H1 (cell line): ENCODE measurements around the gene HOTAIR. TPM values are rescaled to one million over a fixed set of nuclear protein-coding genes. Genes with fewer than 3 reads are reported as not detected.

Experiments used
- CTCF ChIA-PET: fragments of 300-600 bp; sonication (Branson Sonifier 250); formaldehyde crosslinking; loops from one replicate; lab custom pipeline; 2021; ENCODE audit not compliant: partially characterized antibody; lab: Charles Lee
- POLR2A ChIA-PET: fragments of 300-600 bp; sonication (Branson Sonifier 250); formaldehyde crosslinking; loops from one replicate; lab custom pipeline; 2021; ENCODE audit warnings: inconsistent platforms; ENCODE audit not compliant: partially characterized antibody; lab: Charles Lee
- DNase-seq, 2 experiments: peaks; one replicate each; pipeline versions ENCODE4 v3.0.0 to v3.0.0-alpha.2; 2010 to 2022; ENCODE audit warnings: low spot score in 2 of 2, low read depth in 1 of 2, mixed read lengths in 1 of 2
- FAIRE-seq: peaks from 2 replicates; lab custom pipeline; 2011; peaks lifted over from hg19 to GRCh38; lab: Jason Lieb, UNC
- H2AFZ ChIP-seq: 2 replicates; pipeline ENCODE4 v1.8.1; 2012; ENCODE audit warnings: low read length, inconsistent platforms
- H2AK5ac ChIP-seq: 2 replicates; pipeline ENCODE4 v1.6.1; 2013; ENCODE audit warnings: low read depth, low read length
- H2BK120ac ChIP-seq: replicated peaks from 2 replicates; pipeline ENCODE3; 2013; ENCODE audit warnings: low read depth, low read length, inconsistent platforms
- H2BK12ac ChIP-seq: 2 replicates; pipeline ENCODE4 v1.6.1; 2013; ENCODE audit warnings: low read depth, low read length
- H2BK15ac ChIP-seq: 2 replicates; pipeline ENCODE4 v1.6.1; 2013; ENCODE audit warnings: low read length
- H2BK20ac ChIP-seq: 2 replicates; pipeline ENCODE4 v1.6.1; 2013; ENCODE audit warnings: low read length
- H2BK5ac ChIP-seq: 2 replicates; pipeline ENCODE4 v1.6.1; 2013; ENCODE audit warnings: low read depth, low read length
- H3K14ac ChIP-seq: 2 replicates; pipeline ENCODE4 v1.6.1; 2013; ENCODE audit warnings: inconsistent platforms; ENCODE audit not compliant: insufficient read length
- H3K18ac ChIP-seq: 2 replicates; pipeline ENCODE4 v1.6.1; 2013; ENCODE audit warnings: low read length; ENCODE audit errors: extremely low read depth
- H3K23ac ChIP-seq: 2 replicates; pipeline ENCODE4 v1.6.1; 2013; ENCODE audit warnings: inconsistent platforms; ENCODE audit not compliant: insufficient read length
- H3K23me2 ChIP-seq: 2 replicates; pipeline ENCODE4 v1.6.1; 2013; ENCODE audit warnings: low read depth, low read length
- H3K27ac ChIP-seq: 2 replicates; pipeline ENCODE4 v1.6.1; 2011; ENCODE audit warnings: low read depth, low read length, inconsistent platforms
- H3K27me3 ChIP-seq, 4 experiments: replicated peaks in 1 of 4; 1 replicate in 1 of 4; 2 replicates in 3 of 4; pipeline versions ENCODE4 v1.6.1 to v1.8.1; 2011 to 2013; ENCODE audit warnings: low read length in 3 of 4, mild to moderate bottlenecking in 3 of 4, inconsistent platforms in 2 of 4, mixed read lengths in 2 of 4, moderate library complexity in 1 of 4; ENCODE audit not compliant: control insufficient read depth in 3 of 4, insufficient read depth in 3 of 4; ENCODE audit errors: extremely low read depth in 1 of 4
- H3K36me3 ChIP-seq, 4 experiments: 2 replicates each; pipeline versions ENCODE4 v1.6.1 to v1.8.1; 2011 to 2013; ENCODE audit warnings: mild to moderate bottlenecking in 4 of 4, low read length in 3 of 4, moderate library complexity in 2 of 4, control low read depth in 1 of 4, inconsistent platforms in 1 of 4; ENCODE audit not compliant: insufficient read depth in 4 of 4, control insufficient read depth in 2 of 4
- H3K4ac ChIP-seq: replicated peaks from 2 replicates; pipeline ENCODE3; 2013; ENCODE audit warnings: low read length, low read depth, mixed read lengths, inconsistent platforms; ENCODE audit not compliant: insufficient read length
- H3K4me1 ChIP-seq, 4 experiments: replicated peaks in 1 of 4; 1 replicate in 1 of 4; 2 replicates in 3 of 4; pipeline versions ENCODE4 v1.6.1 to v1.8.1; 2011 to 2013; ENCODE audit warnings: low read length in 3 of 4, inconsistent platforms in 2 of 4, mixed read lengths in 1 of 4; ENCODE audit not compliant: insufficient read depth in 4 of 4, control insufficient read depth in 3 of 4
- H3K4me2 ChIP-seq, 2 experiments: 2 replicates each; pipeline versions ENCODE4 v1.6.1 to v1.8.1; 2011 to 2013; ENCODE audit warnings: low read depth in 2 of 2, low read length in 2 of 2, control low read depth in 1 of 2, inconsistent platforms in 1 of 2, mild to moderate bottlenecking in 1 of 2; ENCODE audit not compliant: insufficient read depth in 1 of 2
- H3K4me3 ChIP-seq, 4 experiments: fragments of 200-600, 300-600 bp in 1 of 4; sonication (generic), shearing (Covaris generic), sonication (Bioruptor Twin) in 1 of 4; 2 replicates each; pipeline versions ENCODE4 v1.5.1 to v1.8.1; 2011 to 2016; ENCODE audit warnings: low read length in 4 of 4, low read depth in 3 of 4, control low read depth in 2 of 4, inconsistent platforms in 2 of 4, mild to moderate bottlenecking in 2 of 4, mixed read lengths in 1 of 4, moderate library complexity in 1 of 4; ENCODE audit not compliant: insufficient read depth in 2 of 4; ENCODE audit errors: extremely low read depth in 1 of 4
- H3K56ac ChIP-seq: replicated peaks from 2 replicates; pipeline ENCODE3; 2013; ENCODE audit warnings: low read depth, mild to moderate bottlenecking, mixed read lengths, low read length, inconsistent platforms; ENCODE audit not compliant: insufficient read length
- H3K79me1 ChIP-seq: 2 replicates; pipeline ENCODE4 v1.6.1; 2013; ENCODE audit warnings: low read depth, low read length, control low read depth
- H3K79me2 ChIP-seq, 2 experiments: 2 replicates each; pipeline versions ENCODE4 v1.6.1 to v1.8.1; 2012 to 2013; ENCODE audit warnings: low read length in 2 of 2, mild to moderate bottlenecking in 2 of 2, inconsistent platforms in 1 of 2; ENCODE audit not compliant: insufficient read depth in 2 of 2, control insufficient read depth in 1 of 2
- H3K9ac ChIP-seq, 4 experiments: replicated peaks in 1 of 4; 1 replicate in 1 of 4; 2 replicates in 3 of 4; pipeline versions ENCODE4 v1.6.1 to v1.8.1; 2011 to 2013; ENCODE audit warnings: low read depth in 3 of 4, low read length in 3 of 4, control low read depth in 2 of 4, mild to moderate bottlenecking in 2 of 4, moderate library complexity in 2 of 4, inconsistent platforms in 1 of 4; ENCODE audit errors: extremely low read depth in 1 of 4
- H3K9me3 ChIP-seq, 2 experiments: 2 replicates each; pipeline versions ENCODE4 v1.6.1 to v1.8.1; 2012 to 2013; ENCODE audit warnings: mild to moderate bottlenecking in 2 of 2, moderate library complexity in 2 of 2, control low read depth in 1 of 2, inconsistent platforms in 1 of 2, low read depth in 1 of 2, low read length in 1 of 2, mixed read lengths in 1 of 2; ENCODE audit not compliant: insufficient read depth in 2 of 2
- H4K20me1 ChIP-seq, 2 experiments: replicated peaks in 1 of 2; 2 replicates each; pipeline versions ENCODE3 to v1.8.1; 2011 to 2013; ENCODE audit warnings: inconsistent platforms in 2 of 2, low read length in 2 of 2, mild to moderate bottlenecking in 1 of 2; ENCODE audit not compliant: insufficient read depth in 2 of 2, control insufficient read depth in 1 of 2
- H4K5ac ChIP-seq: 2 replicates; pipeline ENCODE4 v1.6.1; 2013; ENCODE audit warnings: low read length, low read depth, mixed read lengths, inconsistent platforms; ENCODE audit not compliant: insufficient read length
- H4K8ac ChIP-seq: 2 replicates; pipeline ENCODE4 v1.8.0; 2013; ENCODE audit warnings: mild to moderate bottlenecking, moderate library complexity, low read length, inconsistent platforms; ENCODE audit not compliant: insufficient read depth; ENCODE audit errors: extremely low read depth
- H4K91ac ChIP-seq: replicated peaks from 2 replicates; pipeline ENCODE3; 2013; ENCODE audit warnings: low read length, mixed read lengths, inconsistent platforms; ENCODE audit not compliant: insufficient read length
- CBX8 ChIP-seq: fragments of 300-800, 300-1000 bp; sonication (generic); IDR thresholded peaks from 2 replicates; pipeline ENCODE4 v1.7.1; 2016; ENCODE audit warnings: low read depth, low read length, borderline replicate concordance
- CEBPB ChIP-seq: IDR thresholded peaks from 2 replicates; pipeline ENCODE4 v1.6.1; 2012; ENCODE audit warnings: low read depth, low read length
- CREB1 ChIP-seq: IDR thresholded peaks from 2 replicates; pipeline ENCODE4 v1.6.1; 2012; ENCODE audit warnings: inconsistent platforms
- HDAC2 ChIP-seq, 2 experiments: fragments of 300-600 bp in 1 of 2; sonication (generic) in 1 of 2; IDR thresholded peaks; 2 replicates each; pipeline ENCODE4 v1.6.1; 2011 to 2012; ENCODE audit warnings: low read depth in 2 of 2, low read length in 2 of 2, mild to moderate bottlenecking in 2 of 2, moderate library complexity in 2 of 2, borderline replicate concordance in 1 of 2, inconsistent platforms in 1 of 2
- HDAC6 ChIP-seq: IDR thresholded peaks from one replicate; pipeline ENCODE4 v1.7.1; 2012; ENCODE audit warnings: low read depth, mild to moderate bottlenecking, inconsistent platforms, low read length, moderate library complexity
- KDM1A ChIP-seq: fragments of 200-600, 300-600 bp; sonication (generic); IDR thresholded peaks from 2 replicates; pipeline ENCODE4 v1.7.1; 2016; ENCODE audit warnings: mild to moderate bottlenecking, low read length, borderline replicate concordance
- KDM4A ChIP-seq: IDR thresholded peaks from one replicate; pipeline ENCODE4 v1.7.1; 2012; ENCODE audit warnings: low read depth, mild to moderate bottlenecking, moderate library complexity, low read length, inconsistent platforms; ENCODE audit not compliant: severe bottlenecking
- NRF1 ChIP-seq: IDR thresholded peaks from 2 replicates; pipeline ENCODE4 v1.6.1; 2011; ENCODE audit warnings: mild to moderate bottlenecking, low read depth, low read length, improper control_type of control experiment
- POLR2AphosphoS5 ChIP-seq: IDR thresholded peaks from 2 replicates; pipeline ENCODE4 v1.6.1; 2011; ENCODE audit warnings: low read depth, low read length
- SUZ12 ChIP-seq: fragments of 200-600 bp; sonication (generic); IDR thresholded peaks from 2 replicates; pipeline ENCODE4 v1.6.1; 2012; ENCODE audit warnings: mild to moderate bottlenecking, inconsistent platforms, low read length, moderate library complexity, mixed read lengths
- TAF7 ChIP-seq: optimal IDR thresholded peaks from 2 replicates; pipeline ENCODE3; 2011; ENCODE audit warnings: low read depth, mild to moderate bottlenecking, inconsistent platforms, low read length, moderate library complexity, borderline replicate concordance
- TEAD4 ChIP-seq: IDR thresholded peaks from 2 replicates; pipeline ENCODE4 v1.6.1; 2012; ENCODE audit warnings: low read depth, low read length, inconsistent platforms, mixed read lengths
- whole genome bisulfite sequencing, 2 experiments: shearing (Covaris generic) in 1 of 2; methylation state at CpG; one replicate each; pipeline versions ENCODE4 v1.1.6 to v1.1.7; 2013 to 2015; ENCODE audit warnings: low lambda C conversion rate in 2 of 2, mixed read lengths in 2 of 2, inconsistent platforms in 1 of 2, low coverage in 1 of 2, missing lambda C conversion rate in 1 of 2; ENCODE audit not compliant: insufficient replicate concordance in 2 of 2, insufficient coverage in 1 of 2, insufficient read length in 1 of 2; ENCODE audit errors: extremely low coverage in 1 of 2, missing lambda C conversion rate in 1 of 2; 5-methylcytosine and 5-hydroxymethylcytosine counted together
- polyA plus RNA-seq, 7 experiments: library from polyadenylated mRNA; depleted of rRNA in 3 of 7; stranded (reverse) in 5 of 7; unstranded in 2 of 7; fragments of >200 nt in 5 of 7; fragments of 200-250 nt in 2 of 7; gene quantifications; 1 replicate in 5 of 7; 2 replicates in 1 of 7; 4 replicates in 1 of 7; pipeline versions ENCODE4 v1.2.1 to v1.2.3, GENCODE V29; 2011 to 2013; ENCODE audit warnings: missing spikeins in 2 of 7, mixed read lengths in 2 of 7
- total RNA-seq: library from RNA; stranded (reverse); fragmentation: NEBNext Ultra II Directional; extraction: Animal tissue kit (Norgen Biotek cat#: 25700); gene quantifications from 2 replicates; pipeline ENCODE4 v1.2.1, GENCODE V29; 2021

The HOTAIR gene
- total and polyA plus RNA-seq, 2 of the 8 experiments (the other 6 are each of a cell fraction or from before 2014, with no cell fraction given) = not detected

- H4K91ac ChIP-seq = no peak overlapping the region
- 8% methylated on average over 34 of the region's 34 CpGs; no CpG with 5 or more reads in 1 of the 2 experiments for WGBS, 2 experiments
- H3K27ac ChIP-seq = no peak overlapping the region
- H2BK12ac ChIP-seq = peak overlapping the region; percentile 94
- H2BK120ac ChIP-seq = no peak overlapping the region
- H2AK5ac ChIP-seq = no peak overlapping the region
- H2AFZ ChIP-seq = no peak overlapping the region
- peaks cover 25 to 41% of the 10 kb centered on the region in 2 experiments for H4K20me1 ChIP-seq
- H3K18ac ChIP-seq = peak overlapping the region; percentile 1; the same call in 1 of the 2 replicates
- H3K23me2 ChIP-seq = no peaks in the 10 kb centered on the region
- H3K79me2 ChIP-seq = no peaks in the 10 kb centered on the region
- H3K4me3 ChIP-seq = no peak overlapping the region
- no peak overlapping the region for H2BK5ac ChIP-seq
- no peak overlapping the region for H3K56ac ChIP-seq
- H3K9me3 ChIP-seq = no peaks in the 10 kb centered on the region; a peak in 1 of 4 replicates
- no peak overlapping the region for H2BK15ac ChIP-seq
- H3K4me2 ChIP-seq = no peak overlapping the region
- H3K4ac ChIP-seq = no peak overlapping the region
- peak in 1 of 2 experiments; percentile 61 for DNase-seq
- H3K36me3 ChIP-seq = peaks cover 0 to 9% (median 0%) of the 10 kb centered on the region in 4 experiments; a peak in 1 of 8 replicates
- H3K23ac ChIP-seq = no peak overlapping the region
- H4K8ac ChIP-seq = no peak overlapping the region
- no peak overlapping the region for H2BK20ac ChIP-seq
- H3K9ac ChIP-seq = no peak overlapping the region
- H4K5ac ChIP-seq = no peak overlapping the region
- ChIA-PET POLR2A (interaction anchor here (1.0 to 3.2 kb wide), 2 partner anchors 13 to 15 kb away, joined by 3 to 12 read pairs; partner anchors contain the start of gene HOXC13), CTCF (interaction anchor here (0.7 to 5.6 kb wide), 8 partner anchors 11 to 246 kb away, joined by 3 to 40 read pairs (median 6); partner anchors contain the start of gene HOXC10)
- no peaks in the 10 kb centered on the region for H3K79me1 ChIP-seq
- peaks cover 0 to 16% (median 4%) of the 10 kb centered on the region in 4 experiments; a peak in 6 of 7 replicates for H3K4me1 ChIP-seq
- no peak overlapping the region for H3K14ac ChIP-seq
- H3K27me3 ChIP-seq = peaks cover 98 to 100% (median 100%) of the 10 kb centered on the region in 4 experiments
- no peak for FAIRE-seq
- no peak for TF ChIP-seq TAF7
- TF ChIP-seq CEBPB = 0 out of 2 replicates have a peak, but pooled peaks have one; percentile 3
- no peak for TF ChIP-seq NRF1
- no peak for TF ChIP-seq KDM1A
- peak; percentile 76; the same call in 1 of the 2 replicates for TF ChIP-seq CBX8
- no peak for TF ChIP-seq KDM4A
- no peak for TF ChIP-seq POLR2AphosphoS5
- TF ChIP-seq CREB1 = no peak
- peak; percentile 90; the same call in 1 of the 2 replicates for TF ChIP-seq SUZ12
- TF ChIP-seq HDAC6 = no peak
- no peak for TF ChIP-seq TEAD4
- TF ChIP-seq HDAC2 (IDR thresholded peaks at IDR 0.05; ENCODE audit: borderline replicate concordance in 1 of 2, low read depth in 2 of 2, low read length in 2 of 2) = no peak
Measured at GRCh38 chr12:53950789-53951576, 23.8 kb downstream of the HOTAIR start.
